GM06990 (cell line): ENCODE results near the gene DTWD2.
A peak's percentile ranks its signal among the peaks of the same experiment; 100 is the strongest.

Experiments
- DNase-seq: peaks from one replicate; pipeline ENCODE4 v3.0.0-alpha.2; 2011; ENCODE audit not compliant: insufficient read length; ENCODE audit errors: extremely low read depth
- H3K27me3 ChIP-seq: replicated peaks from 2 replicates; pipeline ENCODE4 v1.6.0; 2011; ENCODE audit warnings: low read length; ENCODE audit not compliant: control insufficient read depth, insufficient read depth
- H3K36me3 ChIP-seq: 2 replicates; pipeline ENCODE4 v1.5.1; 2011; ENCODE audit warnings: low read length; ENCODE audit not compliant: control insufficient read depth, insufficient read depth
- H3K4me3 ChIP-seq: replicated peaks from 2 replicates; pipeline ENCODE4 v1.5.1; 2011; ENCODE audit warnings: low read depth, mild to moderate bottlenecking, control low read depth, low read length
- CTCF ChIP-seq: IDR thresholded peaks from 2 replicates; pipeline ENCODE4 v1.5.1; 2011; ENCODE audit warnings: low read length, control low read depth, mild to moderate bottlenecking, inconsistent platforms; ENCODE audit not compliant: insufficient read depth, poor library complexity, severe bottlenecking

Gene DTWD2, protein sequence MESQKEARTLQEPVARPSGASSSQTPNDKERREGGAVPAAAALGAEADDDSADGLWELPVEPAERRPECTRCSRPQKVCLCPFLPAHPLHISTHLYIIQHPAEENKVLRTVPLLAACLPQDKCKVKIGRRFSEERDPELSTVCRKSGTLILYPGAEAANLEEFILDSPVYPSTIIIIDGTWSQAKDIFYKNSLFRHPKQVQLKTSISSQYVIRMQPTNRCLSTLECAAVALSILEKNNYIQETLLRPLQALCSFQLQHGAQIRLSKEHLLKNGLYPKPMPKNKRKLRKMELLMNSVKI

GRCh38 chr5:118987988-118988865 is at the start of gene DTWD2:
TSS of gene DTWD2 (minus strand) at chr5:118988547. CDS start at chr5:118988511, 36 bp downstream.
- peak; percentile 98 for DNase-seq
- no peaks in the 10 kb centered on the region for H3K36me3 ChIP-seq
- H3K4me3 ChIP-seq = peak within 1 kb of the TSS; percentile 73
- no peaks in the 10 kb centered on the region for H3K27me3 ChIP-seq
- TF ChIP-seq CTCF = peak; percentile 91

- no peak for TF ChIP-seq CTCF
- H3K27me3 ChIP-seq = no peaks in the 10 kb centered on the region
- no peaks in the 10 kb centered on the region for H3K36me3 ChIP-seq
- no peak for DNase-seq
- H3K4me3 ChIP-seq = no peak overlapping the region
Observed at GRCh38 chr5:119037496-119038215, 49.3 kb upstream of the DTWD2 start.

DNA sequence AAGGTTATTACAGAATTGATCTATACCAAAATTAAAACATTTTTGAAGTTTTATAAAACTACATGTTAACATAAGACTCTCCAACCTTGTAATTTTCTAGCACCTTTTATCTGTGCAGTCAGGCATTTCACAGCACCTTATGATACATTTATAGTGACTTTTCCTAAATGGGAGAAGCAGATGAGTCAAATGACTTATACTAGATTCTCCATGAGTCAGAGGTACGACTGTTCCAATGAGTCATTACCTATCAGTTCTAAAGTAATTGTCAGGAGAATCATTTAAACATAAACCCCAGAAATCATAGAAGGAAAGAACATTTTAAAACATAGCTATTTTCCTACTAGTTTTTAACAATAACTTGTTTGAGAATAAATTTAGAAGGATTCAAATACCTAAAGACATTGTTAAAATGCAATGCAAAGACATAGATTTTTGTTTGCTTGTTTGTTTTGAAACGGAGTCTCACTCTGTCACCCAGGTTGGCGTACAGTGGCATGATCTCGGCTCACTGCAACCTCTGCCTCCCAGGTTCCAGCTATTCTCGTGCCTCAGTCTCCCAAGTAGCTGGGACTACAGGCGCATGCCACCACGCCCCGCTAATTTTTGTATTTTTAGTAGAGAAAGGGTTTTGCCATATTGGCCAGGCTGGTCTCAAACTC is 47.9 kb upstream of the DTWD2 start:
- H3K36me3 ChIP-seq = no peaks in the 10 kb centered on the region
- no peak for TF ChIP-seq CTCF
- no peak for DNase-seq
- no peak overlapping the region for H3K4me3 ChIP-seq
- no peaks in the 10 kb centered on the region for H3K27me3 ChIP-seq

DNA sequence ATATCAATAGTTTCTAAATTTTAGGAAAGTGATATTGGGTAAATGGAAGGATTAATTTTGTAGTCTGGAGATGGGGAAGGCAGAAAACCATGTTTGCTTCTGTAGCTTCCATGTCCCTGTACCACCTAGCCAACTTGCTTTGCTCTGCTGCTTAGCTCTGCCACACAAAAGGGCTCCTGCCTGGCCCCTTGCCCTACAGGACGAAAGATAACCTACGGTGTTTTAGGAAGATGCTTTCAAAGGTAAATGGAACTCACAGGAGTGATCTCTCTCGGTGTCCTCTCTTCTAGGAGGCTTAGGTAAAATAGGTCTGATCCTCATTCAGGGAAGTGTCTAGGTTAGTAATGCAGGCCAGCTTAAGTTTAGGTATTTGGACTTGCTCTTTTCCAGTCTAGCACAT is 44.8 kb upstream of the DTWD2 start:
- no peak overlapping the region for H3K4me3 ChIP-seq
- DNase-seq = no peak
- no peaks in the 10 kb centered on the region for H3K36me3 ChIP-seq
- no peaks in the 10 kb centered on the region for H3K27me3 ChIP-seq
- TF ChIP-seq CTCF = no peak

DNA sequence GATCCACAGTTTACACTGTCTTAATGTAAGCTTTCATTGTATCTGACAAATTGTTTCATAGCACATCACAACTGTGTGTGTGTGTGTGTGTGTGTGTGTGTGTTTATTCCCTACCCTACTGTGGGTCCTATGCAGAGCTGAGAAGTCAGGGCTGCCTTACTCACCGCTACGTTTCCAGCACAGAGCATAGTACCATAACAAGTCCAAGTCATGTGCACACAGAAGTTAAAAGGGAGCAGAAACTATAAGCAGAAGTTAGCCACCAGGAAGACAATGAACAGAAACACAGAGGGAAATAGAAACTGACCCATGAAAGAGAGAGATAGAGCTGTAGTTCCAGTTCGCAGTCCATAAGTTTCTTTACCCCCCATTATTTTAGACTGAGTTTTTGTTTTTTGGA is 44.3 kb upstream of the DTWD2 start:
- TF ChIP-seq CTCF = no peak
- no peaks in the 10 kb centered on the region for H3K36me3 ChIP-seq
- H3K27me3 ChIP-seq = no peaks in the 10 kb centered on the region
- H3K4me3 ChIP-seq = no peak overlapping the region
- DNase-seq = peak; percentile 37
